HG03045 (cell line): Measurements from ENCODE around the gene SLC7A4.
"Not testable (repeated sequence)": the region's sequence is repeated elsewhere in the genome, so short reads cannot be mapped to it uniquely, and the experiment has no call there.

Experiments used
- ATAC-seq: cut with Tn5 transposase; IDR thresholded peaks from one replicate; pipeline ENCODE4 v1.9.1; 2021; ENCODE audit warnings: mild to moderate bottlenecking, moderate library complexity; ENCODE audit not compliant: unreplicated experiment

The SLC7A4 gene

DNA sequence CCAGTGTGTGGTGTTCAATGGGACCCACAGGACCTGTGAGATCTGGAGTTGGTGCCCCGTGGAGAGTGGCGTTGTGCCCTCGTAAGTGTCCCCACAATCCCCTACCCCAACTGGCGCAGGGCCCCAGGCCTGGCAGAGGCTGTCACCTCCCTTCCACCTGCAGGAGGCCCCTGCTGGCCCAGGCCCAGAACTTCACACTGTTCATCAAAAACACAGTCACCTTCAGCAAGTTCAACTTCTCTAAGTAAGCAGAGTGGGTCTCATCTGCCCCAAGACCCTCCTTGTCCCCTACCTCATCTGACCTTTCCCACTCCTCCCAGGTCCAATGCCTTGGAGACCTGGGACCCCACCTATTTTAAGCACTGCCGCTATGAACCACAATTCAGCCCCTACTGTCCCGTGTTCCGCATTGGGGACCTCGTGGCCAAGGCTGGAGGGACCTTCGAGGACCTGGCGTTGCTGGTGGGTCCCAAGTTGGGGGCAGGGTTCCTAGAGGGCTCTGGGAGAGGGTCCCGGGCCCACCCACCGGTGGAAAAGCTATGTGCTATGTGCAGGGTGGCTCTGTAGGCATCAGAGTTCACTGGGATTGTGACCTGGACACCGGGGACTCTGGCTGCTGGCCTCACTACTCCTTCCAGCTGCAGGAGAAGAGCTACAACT, 9.3 kb downstream of the SLC7A4 start:
- no peak for ATAC-seq

DNA sequence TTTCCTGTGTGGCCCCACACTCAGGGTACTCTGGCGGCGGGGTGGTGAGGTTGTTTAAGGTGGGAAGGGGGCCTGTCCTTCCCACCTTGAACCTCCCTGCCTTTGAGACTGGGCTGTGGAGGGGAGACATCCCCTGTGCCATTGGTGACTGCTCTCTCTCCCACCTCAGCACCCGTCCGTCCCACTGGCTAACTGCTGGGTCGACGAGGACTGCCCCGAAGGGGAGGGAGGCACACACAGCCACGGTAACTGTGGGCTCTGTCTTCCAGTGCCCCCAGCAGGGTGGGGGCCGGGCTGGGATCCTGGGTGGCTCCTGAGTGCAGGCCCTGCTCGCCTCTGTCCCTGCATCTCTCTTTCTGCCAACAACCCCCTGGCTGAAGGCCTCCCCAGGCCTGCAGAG, 9.9 kb downstream of the SLC7A4 start:
- no peak for ATAC-seq

- ATAC-seq = no peak
Observed at GRCh38 chr22:21020802-21021429, 11.4 kb downstream of the SLC7A4 start.

DNA sequence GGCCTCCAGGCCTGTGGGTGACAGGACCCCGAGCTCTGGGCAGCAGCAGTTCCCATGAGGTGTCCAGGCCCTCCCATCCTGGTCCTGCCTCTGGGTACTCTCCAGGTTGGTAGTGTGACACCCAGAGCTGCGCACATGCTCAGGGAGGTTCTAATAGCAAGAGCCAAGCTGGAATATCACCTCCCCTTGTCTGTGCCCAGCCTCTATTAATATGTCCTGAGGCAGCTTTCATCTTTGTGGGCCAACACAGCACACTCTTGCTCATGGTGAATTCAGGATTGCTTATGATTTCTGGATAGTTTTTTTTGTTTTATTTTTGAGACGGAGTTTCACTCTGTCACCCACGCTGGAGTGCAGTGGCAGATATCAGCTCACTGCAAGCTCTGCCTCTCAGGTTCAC, 14.0 kb downstream of the SLC7A4 start:
- ATAC-seq = no peak

- no peak for ATAC-seq
Observed at GRCh38 chr22:21016644-21017420, 15.5 kb downstream of the SLC7A4 start.

GRCh38 chr22:21015466-21016006, 16.8 kb downstream of the SLC7A4 start:
- ATAC-seq = no peak

DNA sequence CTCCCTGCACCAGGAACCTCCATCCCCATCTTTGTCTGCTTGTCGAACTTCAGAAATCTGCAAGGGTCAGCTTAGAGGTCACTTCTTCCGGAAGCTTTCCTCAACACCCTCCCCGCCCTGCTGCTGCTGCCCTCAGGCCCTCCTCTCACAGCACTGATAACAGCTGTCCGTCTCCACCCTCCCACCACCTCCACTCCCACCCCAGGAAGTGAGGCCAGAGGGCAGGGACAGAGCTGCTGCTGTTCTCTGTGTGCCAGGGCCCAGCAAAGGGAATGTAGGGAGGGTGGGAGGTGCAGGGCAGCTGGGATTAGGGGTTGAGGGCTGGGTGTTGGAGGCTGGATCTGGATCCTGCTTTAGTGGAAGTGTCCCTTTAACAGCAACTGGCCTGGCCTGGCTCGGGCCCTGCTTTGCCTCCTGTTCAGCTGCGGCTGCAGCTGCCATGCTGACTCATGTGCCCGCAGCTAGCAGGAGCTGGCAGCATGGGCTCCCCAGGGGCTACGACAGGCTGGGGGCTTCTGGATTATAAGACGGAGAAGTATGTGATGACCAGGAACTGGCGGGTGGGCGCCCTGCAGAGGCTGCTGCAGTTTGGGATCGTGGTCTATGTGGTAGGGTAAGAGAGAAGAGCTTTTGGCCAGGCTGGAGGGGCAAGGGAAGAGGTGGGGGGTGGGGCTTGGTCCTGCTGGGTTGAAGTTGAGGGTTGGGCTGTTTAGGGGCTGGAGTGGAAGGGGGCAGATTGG, 17.5 kb downstream of the SLC7A4 start, which contains the start of gene P2RX6:
Gene P2RX6 (plus strand): TSS at position 440 of the 740 bp plus-strand sequence. CDS start 10 bp downstream, at position 450.
- ATAC-seq = no peak

DNA sequence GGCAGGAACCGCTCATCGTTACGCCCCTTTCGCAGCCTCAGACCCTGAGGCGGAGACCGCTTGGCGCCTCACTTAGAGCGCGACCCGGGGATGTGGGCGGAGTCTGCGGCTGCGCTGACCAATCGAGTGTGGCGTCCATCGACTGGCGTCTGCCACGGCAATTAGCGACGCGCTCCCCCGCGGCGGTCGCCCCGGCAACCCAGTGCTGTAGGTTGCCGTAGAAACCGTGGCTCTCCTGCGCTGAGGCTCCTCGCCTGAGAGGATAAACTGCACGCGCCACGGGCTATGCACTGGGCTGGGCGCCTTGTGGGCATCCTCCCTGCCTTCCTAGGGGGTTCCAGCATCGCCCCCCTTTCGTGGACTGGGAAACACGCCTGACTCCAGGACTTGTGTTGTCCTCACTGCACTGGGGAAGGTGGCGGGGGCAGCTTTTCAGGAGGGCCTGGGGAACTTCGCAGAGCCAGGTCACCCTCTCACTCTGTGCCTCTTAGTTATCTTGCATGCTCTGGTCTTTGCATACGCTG, 18.1 kb downstream of the SLC7A4 start:
- peak; percentile 73 for ATAC-seq

DNA sequence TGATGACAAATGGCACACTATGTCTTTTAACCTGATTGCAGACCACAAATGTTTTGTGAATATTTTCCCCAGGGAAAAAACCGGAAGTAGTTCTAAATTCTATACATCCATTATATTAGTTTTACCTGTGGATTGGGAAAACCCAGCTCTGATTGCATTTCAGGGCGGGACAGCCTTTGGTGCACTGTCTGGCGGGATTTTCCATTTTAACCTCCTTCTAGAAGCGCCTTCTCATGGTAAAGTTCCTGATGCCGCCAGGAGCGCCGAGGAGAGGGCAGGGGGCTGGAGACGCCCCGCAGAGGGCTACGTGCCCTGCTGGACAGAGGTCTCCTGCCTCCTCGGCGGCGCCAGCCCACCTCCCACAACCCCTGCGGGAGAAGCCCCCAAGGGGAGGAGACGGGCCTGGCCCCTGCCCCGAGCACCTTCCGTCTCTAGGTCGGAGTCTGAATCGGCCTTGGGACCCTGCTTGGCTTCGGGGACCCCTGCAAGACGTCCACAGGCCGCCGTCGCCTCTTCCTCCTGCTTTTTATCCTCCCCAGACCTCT, 18.6 kb downstream of the SLC7A4 start:
- ATAC-seq = no peak

DNA sequence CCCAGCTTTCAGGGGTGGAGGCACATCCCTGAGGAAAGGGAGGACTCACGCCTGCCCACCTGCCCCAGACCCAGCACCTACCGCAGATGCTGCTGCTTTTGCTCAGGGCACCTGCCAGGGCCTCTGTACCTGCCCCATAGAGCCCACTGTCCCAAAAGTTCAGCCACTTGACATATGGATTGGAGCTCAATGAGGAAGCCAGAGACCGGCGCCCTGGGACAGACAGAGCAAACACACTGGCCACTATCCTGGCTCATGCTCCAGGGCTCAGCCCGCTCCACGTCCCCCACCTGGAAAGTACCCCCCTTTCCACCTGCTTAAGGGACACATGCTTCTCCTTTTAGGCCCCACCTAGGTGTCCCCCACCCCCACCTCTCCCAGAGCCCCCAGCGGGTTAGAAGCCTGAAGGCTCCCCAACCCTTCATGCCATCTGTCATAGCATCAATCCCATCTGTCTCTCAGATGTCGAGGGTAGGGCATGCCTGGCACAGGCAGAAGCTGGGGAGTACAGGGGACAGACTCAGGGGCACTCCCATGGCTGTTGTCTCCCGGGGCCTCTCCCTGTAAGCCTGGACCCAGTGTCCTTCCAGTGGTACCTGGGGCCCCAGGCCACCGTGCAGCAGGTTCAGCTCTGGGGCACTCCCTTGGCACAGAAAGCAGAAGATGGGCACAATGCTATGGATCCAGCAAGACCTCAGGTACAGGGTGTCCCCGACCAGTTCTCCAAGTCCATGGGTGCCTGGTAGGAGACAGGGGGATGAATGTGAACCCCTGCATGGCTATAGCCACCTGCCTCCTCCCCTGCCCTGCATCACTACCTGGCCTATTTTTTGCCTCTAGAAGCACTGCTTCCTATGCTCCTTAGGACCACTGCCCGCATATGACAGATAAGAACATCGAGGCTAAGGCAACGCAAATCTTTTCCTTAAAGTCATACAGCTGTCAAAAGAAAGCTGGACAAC, 19.6 kb downstream of the SLC7A4 start:
- ATAC-seq = no peak

DNA sequence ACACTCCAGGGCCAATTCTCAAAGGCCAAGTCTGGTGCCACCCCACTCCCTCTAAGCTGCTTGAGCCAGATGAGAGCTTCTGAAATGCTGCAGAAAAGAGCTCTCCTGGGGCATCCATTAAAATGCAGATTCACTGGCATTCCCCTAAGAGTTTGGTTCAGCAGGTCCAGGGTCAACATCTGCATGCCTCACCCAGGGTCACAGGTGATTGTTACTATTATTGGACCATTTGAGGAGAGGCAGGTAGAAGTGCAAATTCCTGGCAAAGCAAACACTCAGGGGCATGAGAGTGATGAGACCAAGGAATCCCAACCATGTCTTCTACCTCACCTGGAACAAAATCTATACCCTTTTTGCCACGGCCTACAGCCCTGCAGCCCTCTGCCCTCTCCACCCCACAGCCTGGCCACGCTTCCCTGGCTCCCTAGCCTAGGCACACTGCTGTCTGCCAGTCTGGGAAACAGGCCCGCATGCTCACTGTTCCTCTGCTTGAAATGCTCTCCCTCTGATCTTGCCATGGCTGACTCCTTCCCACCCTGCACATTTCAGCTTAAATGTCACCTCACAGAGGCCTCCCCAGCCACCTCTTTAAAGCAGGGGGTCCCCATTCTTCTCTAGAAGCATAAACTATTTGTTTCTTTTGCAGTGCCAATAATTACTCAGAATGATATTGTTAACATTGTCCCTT, 21.8 kb downstream of the SLC7A4 start:
- ATAC-seq = no peak

DNA sequence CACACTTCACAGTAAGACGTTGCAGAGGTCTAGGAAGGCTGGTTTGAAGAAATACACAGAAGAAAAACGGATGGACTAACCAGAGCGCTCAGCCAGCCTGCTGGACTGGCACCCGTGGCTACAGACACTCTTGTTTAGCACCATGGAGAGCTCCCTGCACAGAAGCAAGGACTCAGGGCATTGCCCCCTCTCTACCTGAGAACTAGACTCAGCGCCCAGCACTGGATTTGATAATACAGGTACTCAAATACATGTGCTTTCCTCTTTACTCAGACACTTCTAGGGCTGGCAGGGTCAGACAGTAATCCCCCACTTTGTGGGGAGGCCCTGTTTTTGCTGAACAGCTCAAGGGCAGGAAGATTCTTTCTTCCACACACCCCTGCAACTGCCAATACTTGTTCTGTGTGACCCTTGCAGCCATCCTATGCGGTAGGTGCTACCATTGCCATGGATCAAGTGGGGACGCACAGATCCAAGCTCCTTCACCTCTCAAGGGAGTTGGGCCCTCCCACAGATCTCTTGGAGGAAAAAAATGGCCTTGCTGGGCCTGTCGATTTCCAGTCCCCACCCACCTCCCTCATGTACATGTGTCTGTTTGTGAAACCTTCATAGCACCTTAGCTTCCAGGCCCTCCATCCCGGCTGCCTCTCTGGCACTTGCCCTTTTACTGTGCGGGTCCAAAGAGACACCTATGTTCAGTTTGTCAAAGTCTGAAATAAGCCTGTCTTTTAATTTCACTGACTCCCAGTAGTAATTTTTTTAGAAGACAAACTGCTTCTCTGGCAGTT, 22.5 kb downstream of the SLC7A4 start:
- no peak for ATAC-seq

DNA sequence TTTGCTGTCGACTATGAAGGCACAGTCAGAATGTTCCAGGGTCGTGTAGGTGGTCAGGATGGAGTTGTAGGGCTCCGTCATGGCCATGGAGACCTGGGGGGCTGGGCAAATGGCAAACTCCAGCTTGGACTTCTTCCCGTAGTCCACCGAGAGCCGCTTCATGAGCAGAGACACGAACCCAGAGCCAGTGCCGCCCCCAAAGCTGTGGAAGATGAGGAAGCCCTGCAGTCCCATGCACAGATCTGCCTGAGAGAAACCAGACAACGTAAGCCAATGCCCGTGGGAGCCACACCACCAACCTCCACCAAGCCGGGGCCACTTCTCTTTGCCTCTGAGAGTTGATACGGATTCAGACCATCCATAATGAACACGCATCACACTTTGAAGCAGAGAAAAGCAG, 23.2 kb downstream of the SLC7A4 start:
- not testable (repeated sequence) for ATAC-seq

DNA sequence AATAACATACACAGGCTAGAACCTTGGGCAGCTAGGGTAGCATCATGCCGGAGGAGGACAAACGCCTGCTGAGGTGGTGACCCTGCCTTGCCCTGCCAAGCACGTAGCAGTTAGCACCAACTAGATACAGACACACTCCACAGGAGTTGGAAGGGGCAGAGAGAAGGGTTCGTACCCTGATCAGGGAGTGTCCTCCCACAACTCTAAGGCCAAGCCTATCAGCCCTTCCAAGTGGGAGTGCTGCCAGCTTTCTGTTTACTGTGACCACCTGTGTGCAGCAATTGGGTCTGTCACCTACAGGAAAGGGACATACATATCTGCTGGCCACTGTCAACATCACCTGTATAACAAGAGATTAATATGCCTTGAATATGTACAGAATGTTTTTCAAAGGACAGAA, 28.6 kb downstream of the SLC7A4 start:
- no peak for ATAC-seq

DNA sequence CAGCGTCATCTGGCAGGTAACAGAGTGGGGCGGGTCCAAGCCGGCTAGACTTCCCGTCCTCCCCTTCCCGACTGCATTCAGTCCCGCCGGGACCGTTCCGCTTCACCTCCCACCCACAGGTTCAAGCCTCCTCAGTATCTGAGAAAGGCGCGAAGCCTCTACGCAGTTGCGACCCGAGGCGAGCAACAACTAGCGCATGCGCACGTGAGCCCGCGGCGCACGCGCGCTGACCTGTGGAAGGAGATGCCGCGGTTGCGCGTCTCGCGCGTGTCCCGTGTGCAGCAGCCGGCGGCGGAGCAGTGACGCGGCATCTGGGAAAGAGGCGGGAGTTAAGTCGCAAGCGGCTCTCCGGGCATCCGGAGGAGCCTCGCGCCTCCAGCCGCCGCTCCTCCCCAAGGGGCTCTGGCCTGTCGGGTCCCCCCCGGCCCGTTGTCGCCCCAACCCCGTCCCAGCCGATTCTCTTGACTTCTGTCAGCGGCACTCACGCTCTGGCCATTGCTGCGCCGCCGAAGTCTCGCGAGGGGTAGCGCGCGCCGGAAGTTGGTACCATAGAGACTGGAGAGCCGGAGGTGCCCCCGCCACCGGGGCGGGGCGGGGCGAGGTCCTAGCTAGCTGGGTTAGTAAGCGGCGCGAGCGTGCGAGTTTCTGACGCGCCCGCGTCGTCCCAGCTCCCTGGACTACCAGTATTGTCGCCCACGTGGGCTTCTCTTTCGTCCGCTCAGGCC, 30.6 kb downstream of the SLC7A4 start, which contains the start of gene THAP7:
Gene THAP7 (minus strand): TSS at position 518 of the 725 bp plus-strand sequence. CDS start 207 bp downstream, at position 311.
- peak; percentile 86 for ATAC-seq

- ATAC-seq = no peak
Observed at GRCh38 chr22:21000987-21001600, 31.3 kb downstream of the SLC7A4 start.
